ENCODE measurements around the gene HNRNPA1. TPM values are rescaled to one million over a fixed set of nuclear protein-coding genes. Genes with fewer than 3 reads are reported as not detected.

The HNRNPA1 gene
- polyA plus RNA-seq, 3 donors, result 266 to 1,181 (median 308) TPM

DNA sequence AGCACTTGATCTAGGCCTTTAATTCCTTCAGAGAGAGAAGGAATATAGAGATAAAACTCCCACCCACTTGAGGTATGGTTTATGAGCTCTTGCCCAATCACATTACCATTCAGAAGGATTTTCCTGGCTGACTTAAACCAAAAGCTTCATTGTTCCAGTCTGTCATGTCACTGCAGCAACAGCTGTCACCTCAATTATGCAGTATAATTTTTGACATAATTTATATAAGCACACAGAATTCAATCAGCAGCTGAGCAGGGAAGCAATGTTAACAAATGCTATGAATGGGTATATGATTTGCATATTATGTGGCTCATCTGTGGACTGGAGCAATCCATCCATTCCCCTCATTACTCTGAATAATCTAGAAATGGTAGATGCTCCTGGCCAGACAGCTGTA lies 40.9 kb upstream of the HNRNPA1 start:
- no peaks in the 10 kb centered on the region for H3K27me3 ChIP-seq (ENCODE audit: control insufficient read depth in 2 of 2, insufficient read depth in 2 of 2, low read length in 2 of 2)
- H3K4me1 ChIP-seq (ENCODE audit: control insufficient read depth in 1 of 2, insufficient read depth in 2 of 2, low read length in 2 of 2), result peaks cover 9 to 14% of the 10 kb centered on the region in 2 donors
- no peak overlapping the region for H2AFZ ChIP-seq (ENCODE audit: insufficient read depth, low read depth, low read length, poor library complexity, severe bottlenecking)
- TF ChIP-seq, protein P1, sequence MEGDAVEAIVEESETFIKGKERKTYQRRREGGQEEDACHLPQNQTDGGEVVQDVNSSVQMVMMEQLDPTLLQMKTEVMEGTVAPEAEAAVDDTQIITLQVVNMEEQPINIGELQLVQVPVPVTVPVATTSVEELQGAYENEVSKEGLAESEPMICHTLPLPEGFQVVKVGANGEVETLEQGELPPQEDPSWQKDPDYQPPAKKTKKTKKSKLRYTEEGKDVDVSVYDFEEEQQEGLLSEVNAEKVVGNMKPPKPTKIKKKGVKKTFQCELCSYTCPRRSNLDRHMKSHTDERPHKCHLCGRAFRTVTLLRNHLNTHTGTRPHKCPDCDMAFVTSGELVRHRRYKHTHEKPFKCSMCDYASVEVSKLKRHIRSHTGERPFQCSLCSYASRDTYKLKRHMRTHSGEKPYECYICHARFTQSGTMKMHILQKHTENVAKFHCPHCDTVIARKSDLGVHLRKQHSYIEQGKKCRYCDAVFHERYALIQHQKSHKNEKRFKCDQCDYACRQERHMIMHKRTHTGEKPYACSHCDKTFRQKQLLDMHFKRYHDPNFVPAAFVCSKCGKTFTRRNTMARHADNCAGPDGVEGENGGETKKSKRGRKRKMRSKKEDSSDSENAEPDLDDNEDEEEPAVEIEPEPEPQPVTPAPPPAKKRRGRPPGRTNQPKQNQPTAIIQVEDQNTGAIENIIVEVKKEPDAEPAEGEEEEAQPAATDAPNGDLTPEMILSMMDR (IDR thresholded peaks at IDR 0.05), result no peak
- DNase-seq, result no peak
- no peaks in the 10 kb centered on the region for H3K9me3 Mint-ChIP-seq
- peaks cover 0 to 3% (median 0%) of the 10 kb centered on the region in 3 donors for H3K27me3 Mint-ChIP-seq (ENCODE audit: low read depth in 3 of 3)
- intact Hi-C loops (cut with micrococcal nuclease), result no loop called here
- peaks cover 8% of the 10 kb centered on the region for H3K4me1 Mint-ChIP-seq
- H3K4me3 ChIP-seq (replicated peaks in 1 of 3; ENCODE audit: low read depth in 2 of 3, low read length in 3 of 3), result no peak overlapping the region
- peak overlapping the region in 1 of 2 donors; percentile 53 for H3K27ac ChIP-seq (ENCODE audit: low read depth in 1 of 2, low read length in 2 of 2)
- peaks cover 7 to 81% of the 10 kb centered on the region in 2 donors for H3K36me3 ChIP-seq (replicated peaks in 1 of 2; ENCODE audit: control insufficient read depth in 1 of 2, insufficient read depth in 2 of 2, low read length in 2 of 2)
- H3K9ac ChIP-seq (ENCODE audit: insufficient read depth, low read length, poor library complexity, severe bottlenecking), result no peak overlapping the region
- H3K4me2 ChIP-seq (replicated peaks; ENCODE audit: extremely low read depth, low read length, poor library complexity, severe bottlenecking), result no peak overlapping the region
- peaks cover 3% of the 10 kb centered on the region for H3K79me2 ChIP-seq (ENCODE audit: insufficient read depth, low read length)
- H3K27ac Mint-ChIP-seq, result no peak overlapping the region
- H4K20me1 ChIP-seq (ENCODE audit: insufficient read depth, low read length), result no peaks in the 10 kb centered on the region
- no peak overlapping the region for H3K4me3 Mint-ChIP-seq
- H3K9me3 ChIP-seq (replicated peaks in 1 of 2; ENCODE audit: control insufficient read depth in 1 of 2, insufficient read depth in 1 of 2, low read length in 2 of 2), result no peaks in the 10 kb centered on the region
- H3K36me3 Mint-ChIP-seq, result peaks cover 55 to 77% of the 10 kb centered on the region in 2 donors

DNA sequence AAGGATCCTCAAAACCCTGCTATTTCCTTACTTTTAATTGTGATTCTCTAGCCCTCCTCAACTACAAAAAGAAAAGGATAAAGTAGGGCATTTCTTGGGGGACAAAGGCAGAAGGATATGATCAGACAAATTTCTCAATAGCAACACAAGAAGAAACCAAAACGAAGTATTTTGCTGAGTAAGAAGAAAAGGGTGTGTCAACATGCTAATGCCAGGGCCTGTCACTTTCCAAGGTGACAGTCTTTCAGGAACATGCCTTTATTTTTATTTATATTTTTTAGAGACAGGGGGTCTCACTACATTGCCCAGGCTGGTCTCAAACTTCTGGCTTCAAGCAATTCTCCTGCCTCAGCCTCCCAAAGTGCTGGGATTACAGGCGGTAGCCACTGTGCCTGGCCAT lies 40.4 kb upstream of the HNRNPA1 start:
- Histone ChIP-seq H3K27ac (ENCODE audit: low read depth in 1 of 2, low read length in 2 of 2) (peak overlapping the region in 1 of 2 donors; percentile 53), H2AFZ (ENCODE audit: insufficient read depth, low read depth, low read length, poor library complexity, severe bottlenecking) (no peak overlapping the region), H3K9ac (ENCODE audit: insufficient read depth, low read length, poor library complexity, severe bottlenecking) (no peak overlapping the region), H3K9me3 (replicated peaks in 1 of 2; ENCODE audit: control insufficient read depth in 1 of 2, insufficient read depth in 1 of 2, low read length in 2 of 2) (no peaks in the 10 kb centered on the region), H4K20me1 (ENCODE audit: insufficient read depth, low read length) (no peaks in the 10 kb centered on the region), H3K4me1 (ENCODE audit: control insufficient read depth in 1 of 2, insufficient read depth in 2 of 2, low read length in 2 of 2) (peaks cover 9 to 14% of the 10 kb centered on the region in 2 donors), H3K36me3 (replicated peaks in 1 of 2; ENCODE audit: control insufficient read depth in 1 of 2, insufficient read depth in 2 of 2, low read length in 2 of 2) (peaks cover 7 to 84% of the 10 kb centered on the region in 2 donors), H3K4me3 (replicated peaks in 1 of 3; ENCODE audit: low read depth in 2 of 3, low read length in 3 of 3) (no peak overlapping the region), H3K27me3 (ENCODE audit: control insufficient read depth in 2 of 2, insufficient read depth in 2 of 2, low read length in 2 of 2) (no peaks in the 10 kb centered on the region), H3K4me2 (replicated peaks; ENCODE audit: extremely low read depth, low read length, poor library complexity, severe bottlenecking) (no peak overlapping the region), H3K79me2 (ENCODE audit: insufficient read depth, low read length) (peaks cover 3% of the 10 kb centered on the region)
- no CpG with 5 or more reads among the region's 2 CpGs for WGBS (ENCODE audit: insufficient coverage)
- peak overlapping the region in 3 of 7 donors; percentile 8 to 54 (median 37) for H3K27ac Mint-ChIP-seq
- H3K36me3 Mint-ChIP-seq, result peaks cover 53 to 78% of the 10 kb centered on the region in 2 donors
- intact Hi-C loops (cut with micrococcal nuclease), result no loop called here
- no peak overlapping the region for H3K4me3 Mint-ChIP-seq
- peaks cover 8% of the 10 kb centered on the region for H3K4me1 Mint-ChIP-seq
- TF ChIP-seq, protein P1 (IDR thresholded peaks at IDR 0.05), result no peak
- DNase-seq, result no peak
- H3K27me3 Mint-ChIP-seq (ENCODE audit: low read depth in 3 of 3), result peaks cover 0 to 3% (median 0%) of the 10 kb centered on the region in 3 donors
- H3K9me3 Mint-ChIP-seq, result no peaks in the 10 kb centered on the region
